HCT116 (cell line): ENCODE measurements around the gene FAM81B. TPM values are rescaled to one million over a fixed set of nuclear protein-coding genes. Genes with fewer than 3 reads are reported as not detected.

Experiments
- ATAC-seq: fragments of 200-7000 bp; cut with Tn5 transposase; 2 replicates; pipeline ENCODE4 v1.9.1; 2020; ENCODE audit warnings: mild to moderate bottlenecking, moderate library complexity
- BruUV-seq: library from RNA; stranded (reverse); fragments of 400-500 nt; replicated peaks from 2 replicates; lab custom pipeline; 2021; lab: Mats Ljungman, UMichigan
- CTCF ChIA-PET: fragments of 300-600 bp; sonication (Branson Sonifier 250); formaldehyde crosslinking; loops from one replicate; lab custom pipeline; 2021; ENCODE audit warnings: antibody characterized with exemption; lab: Charles Lee
- POLR2A ChIA-PET: fragments of 300-600, 350-600 bp; sonication (Branson Sonifier 250); formaldehyde crosslinking; loops from one replicate; lab custom pipeline; 2021; ENCODE audit warnings: antibody characterized with exemption; lab: Charles Lee
- RAD21 ChIA-PET, 2 experiments: fragments of 300-600 bp; sonication (Branson Sonifier 250); formaldehyde crosslinking; loops; one replicate each; lab custom pipeline; 2023; ENCODE audit warnings: low total read pairs in 2 of 2; ENCODE audit not compliant: uncharacterized antibody in 2 of 2, unreplicated experiment in 2 of 2, low non-redundant PET in 1 of 2; lab: Charles Lee
- DNase-seq: peaks from one replicate; pipeline ENCODE4 v3.0.0-alpha.2; 2010; ENCODE audit warnings: low read depth, low spot score
- H2AFZ ChIP-seq: fragments of 200-600 bp; shearing (Covaris generic), sonication (generic); 2 replicates; pipeline ENCODE4 v1.6.1; 2017; ENCODE audit warnings: low read depth, mixed run types, mixed read lengths, antibody characterized with exemption, low read length; ENCODE audit not compliant: poor library complexity, severe bottlenecking
- H3K27ac ChIP-seq: 2 replicates; pipeline ENCODE4 v1.5.1; 2012; ENCODE audit warnings: low read depth, low read length
- H3K27me3 ChIP-seq: fragments of 200-600 bp; sonication (generic); 2 replicates; pipeline ENCODE4 v1.6.1; 2016; ENCODE audit warnings: mixed run types, low read length, mixed read lengths; ENCODE audit not compliant: insufficient read depth
- H3K36me3 ChIP-seq, 2 experiments: fragments of 200-500 bp in 1 of 2; fragments of 200-600 bp in 1 of 2; sonication (Bioruptor generic) in 1 of 2; sonication (generic) in 1 of 2; 2 replicates each; pipeline versions ENCODE4 v1.5.1 to v1.6.1; 2014 to 2016; ENCODE audit warnings: low read length in 2 of 2, inconsistent platforms in 1 of 2, mixed read lengths in 1 of 2, mixed run types in 1 of 2; ENCODE audit not compliant: insufficient read depth in 2 of 2, control insufficient read depth in 1 of 2
- H3K4me1 ChIP-seq, 2 experiments: fragments of 200-600 bp in 1 of 2; sonication (generic) in 1 of 2; 2 replicates each; pipeline versions ENCODE4 v1.5.1 to v1.6.1; 2012 to 2017; ENCODE audit warnings: low read length in 2 of 2, inconsistent platforms in 1 of 2, mild to moderate bottlenecking in 1 of 2, mixed read lengths in 1 of 2, mixed run types in 1 of 2, moderate library complexity in 1 of 2; ENCODE audit not compliant: insufficient read depth in 2 of 2, control insufficient read depth in 1 of 2
- H3K4me2 ChIP-seq: fragments of 200-600 bp; sonication (generic); 2 replicates; pipeline ENCODE4 v1.6.1; 2017; ENCODE audit warnings: mixed run types, low read length, mixed read lengths
- H3K4me3 ChIP-seq, 2 experiments: fragments of 200-600 bp in 1 of 2; sonication (generic) in 1 of 2; replicated peaks in 1 of 2; 2 replicates each; pipeline ENCODE4 v1.5.1; 2011 to 2016; ENCODE audit warnings: low read length in 2 of 2, control low read depth in 1 of 2, low read depth in 1 of 2, mild to moderate bottlenecking in 1 of 2, mixed read lengths in 1 of 2, mixed run types in 1 of 2
- H3K79me2 ChIP-seq: fragments of 200-600 bp; sonication (generic); 2 replicates; pipeline ENCODE4 v1.6.1; 2017; ENCODE audit warnings: mild to moderate bottlenecking, mixed run types, low read length, moderate library complexity, mixed read lengths; ENCODE audit not compliant: insufficient read depth
- H3K9ac ChIP-seq: fragments of 200-600 bp; sonication (generic); 2 replicates; pipeline ENCODE4 v1.6.1; 2016; ENCODE audit warnings: low read length, mixed read lengths
- H3K9me2 ChIP-seq: fragments of 200-600 bp; sonication (generic), shearing (Covaris generic); 2 replicates; pipeline ENCODE4 v1.6.1; 2017; ENCODE audit warnings: mixed run types, mild to moderate bottlenecking, moderate library complexity; ENCODE audit not compliant: insufficient read depth
- H3K9me3 ChIP-seq, 2 experiments: fragments of 200-500 bp in 1 of 2; fragments of 200-600 bp in 1 of 2; sonication (Bioruptor generic) in 1 of 2; sonication (generic) in 1 of 2; 2 replicates each; pipeline ENCODE4 v1.6.1; 2014 to 2017; ENCODE audit warnings: low read length in 2 of 2, mixed read lengths in 2 of 2, inconsistent platforms in 1 of 2, low read depth in 1 of 2, mild to moderate bottlenecking in 1 of 2, mixed run types in 1 of 2, moderate library complexity in 1 of 2; ENCODE audit not compliant: control insufficient read depth in 1 of 2, insufficient read depth in 1 of 2
- H4K20me1 ChIP-seq: fragments of 200-600 bp; sonication (generic), shearing (Covaris generic); 2 replicates; pipeline ENCODE4 v1.6.1; 2017; ENCODE audit warnings: mixed run types, mild to moderate bottlenecking, moderate library complexity; ENCODE audit not compliant: insufficient read depth
- CBX3 ChIP-seq: IDR thresholded peaks from 2 replicates; pipeline ENCODE4 v1.6.1; 2012; ENCODE audit warnings: low read depth
- EGR1 ChIP-seq: IDR thresholded peaks from 2 replicates; pipeline ENCODE4 v1.6.1; 2012; ENCODE audit warnings: low read depth
- ELF1 ChIP-seq: IDR thresholded peaks from 2 replicates; pipeline ENCODE4 v1.6.1; 2012; ENCODE audit warnings: low read depth, borderline replicate concordance
- FOSL1 ChIP-seq: IDR thresholded peaks from 2 replicates; pipeline ENCODE4 v1.6.1; 2012; ENCODE audit warnings: low read depth
- MAX ChIP-seq: IDR thresholded peaks from 2 replicates; pipeline ENCODE4 v1.6.1; 2012
- POLR2A ChIP-seq: IDR thresholded peaks from 2 replicates; pipeline ENCODE4 v1.7.0; 2011; ENCODE audit warnings: borderline replicate concordance; ENCODE audit not compliant: insufficient read depth, insufficient read length; ENCODE audit errors: extremely low read depth
- REST ChIP-seq: IDR thresholded peaks from 2 replicates; pipeline ENCODE4 v1.6.1; 2012; ENCODE audit warnings: low read depth
- SRF ChIP-seq: IDR thresholded peaks from 2 replicates; pipeline ENCODE4 v1.6.1; 2012; ENCODE audit warnings: low read depth
- intact Hi-C: fragments of 100-400 bp; cut with micrococcal nuclease; formaldehyde crosslinking; loops from 2 replicates; pipeline ENCODE4 v1.10.0; 2022
- total RNA-seq: library from RNA; stranded (reverse); gene quantifications from one replicate; pipeline ENCODE4 v1.2.1, GENCODE V29; 2021; ENCODE audit not compliant: unreplicated experiment

The FAM81B gene
- total RNA-seq, 1 experiment from 2014 or later = not detected

GRCh38 chr5:95446560-95447221 is 55.5 kb downstream of the FAM81B start (continued):
- no peak for TF ChIP-seq FOSL1

DNA sequence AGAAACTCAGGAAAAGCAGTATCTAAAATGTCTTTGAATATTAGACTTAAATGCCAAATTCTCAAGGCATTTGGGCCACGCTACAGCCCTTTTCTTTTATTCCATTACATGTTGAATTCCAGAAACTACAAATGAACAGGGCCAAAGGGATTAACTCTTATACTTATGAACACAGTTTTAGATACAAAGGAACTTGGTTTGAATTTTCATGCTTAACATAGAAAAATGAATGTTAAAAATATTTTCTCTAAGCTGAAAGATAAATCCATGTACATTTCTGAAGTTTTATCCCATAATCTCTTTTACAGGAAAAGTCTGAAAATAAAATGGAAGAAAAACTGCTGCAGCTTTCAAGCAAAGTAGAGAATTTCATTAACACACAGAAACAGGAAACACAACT is 56.8 kb downstream of the FAM81B start:
- Histone ChIP-seq H3K4me2 (no peak overlapping the region), H3K36me3 (no peaks in the 10 kb centered on the region), H3K9me3 (no peaks in the 10 kb centered on the region), H3K4me1 (peaks cover 0 to 7% of the 10 kb centered on the region in 2 experiments; a peak in 1 of 4 replicates), H3K27ac (no peak overlapping the region), H3K4me3 (no peak overlapping the region), H3K79me2 (no peaks in the 10 kb centered on the region), H3K9ac (no peak overlapping the region), H3K27me3 (no peaks in the 10 kb centered on the region), H2AFZ (no peak overlapping the region), H3K9me2 (no peaks in the 10 kb centered on the region; the same call in 1 of the 2 replicates), H4K20me1 (no peaks in the 10 kb centered on the region)
- ATAC-seq (no peak), DNase-seq (no peak)
- TF ChIP-seq CBX3 = no peak
- no peak for TF ChIP-seq EGR1
- TF ChIP-seq ELF1 = no peak
- intact Hi-C loops = no loop called here
- CTCF ChIA-PET = no interaction called here
- BruUV-seq = no TSS peak
- POLR2A ChIA-PET = no interaction called here
- RAD21 ChIA-PET = no interaction called here

DNA sequence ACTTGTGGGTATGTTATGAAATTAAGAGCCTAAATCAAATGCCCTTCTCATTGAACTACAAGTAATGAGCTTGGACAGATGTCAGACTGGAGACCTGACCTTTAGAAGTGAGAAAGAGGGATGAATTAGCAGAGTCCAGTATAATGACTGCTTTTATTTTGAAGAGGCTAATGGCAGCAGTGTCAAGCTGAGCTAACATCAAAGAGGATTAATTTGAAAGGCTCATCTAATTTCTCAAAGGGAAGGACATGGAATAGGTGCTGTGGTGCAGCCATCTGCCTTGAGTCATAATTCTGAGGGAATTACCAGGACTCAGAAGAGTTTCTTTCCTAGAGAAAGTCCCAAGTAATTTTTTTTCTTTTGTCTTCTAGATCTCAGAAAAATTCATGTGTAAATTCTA is 57.6 kb downstream of the FAM81B start:
- Histone ChIP-seq H3K9ac (no peak overlapping the region), H3K4me2 (no peak overlapping the region), H3K36me3 (no peaks in the 10 kb centered on the region), H3K27me3 (no peaks in the 10 kb centered on the region), H4K20me1 (no peaks in the 10 kb centered on the region), H3K9me2 (no peaks in the 10 kb centered on the region; the same call in 1 of the 2 replicates), H2AFZ (no peak overlapping the region), H3K9me3 (no peaks in the 10 kb centered on the region), H3K4me1 (peaks cover 0 to 7% of the 10 kb centered on the region in 2 experiments; a peak in 1 of 4 replicates), H3K79me2 (no peaks in the 10 kb centered on the region), H3K27ac (no peak overlapping the region), H3K4me3 (no peak overlapping the region)
- no TSS peak for BruUV-seq
- intact Hi-C loops = no loop called here
- ChIA-PET POLR2A (no interaction called here), CTCF (no interaction called here), RAD21 (no interaction called here)
- DNase-seq (no peak), ATAC-seq (no peak)
- TF ChIP-seq SRF (no peak), REST (no peak), MAX (no peak), POLR2A (no peak), CBX3 (no peak), EGR1 (no peak), ELF1 (no peak)
